NCI-H128 (cell line): ENCODE results near the gene SLC22A5.

ENCODE experiments used
- DNase-seq: peaks from one replicate; lab custom pipeline; 2025; ENCODE audit not compliant: unreplicated experiment; lab: John Stamatoyannopoulos, UW

SLC22A5 gene

GRCh38 chr5:132365213-132365612, 4.3 kb upstream of the SLC22A5 start:
- no peak for DNase-seq

DNA sequence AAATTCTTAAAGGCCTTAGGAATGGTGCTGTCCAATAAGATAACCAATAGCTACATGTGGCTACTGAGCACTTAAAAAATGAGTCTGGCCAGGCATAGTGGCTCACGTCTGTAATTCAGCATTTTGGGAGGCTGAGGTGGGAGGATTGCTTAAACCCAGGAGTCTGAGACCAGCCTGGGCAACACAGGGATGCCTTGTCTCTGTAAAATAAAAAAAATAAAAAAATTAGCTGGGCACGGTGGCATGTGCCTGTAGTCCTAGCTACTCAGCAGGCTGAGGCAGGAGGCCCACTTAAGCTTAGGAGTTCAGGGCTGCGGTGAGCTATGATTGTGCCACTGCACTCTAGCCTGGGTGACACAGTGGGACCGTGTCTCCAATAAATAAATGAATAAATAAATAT, 1.3 kb upstream of the SLC22A5 start:
- no peak for DNase-seq

DNA sequence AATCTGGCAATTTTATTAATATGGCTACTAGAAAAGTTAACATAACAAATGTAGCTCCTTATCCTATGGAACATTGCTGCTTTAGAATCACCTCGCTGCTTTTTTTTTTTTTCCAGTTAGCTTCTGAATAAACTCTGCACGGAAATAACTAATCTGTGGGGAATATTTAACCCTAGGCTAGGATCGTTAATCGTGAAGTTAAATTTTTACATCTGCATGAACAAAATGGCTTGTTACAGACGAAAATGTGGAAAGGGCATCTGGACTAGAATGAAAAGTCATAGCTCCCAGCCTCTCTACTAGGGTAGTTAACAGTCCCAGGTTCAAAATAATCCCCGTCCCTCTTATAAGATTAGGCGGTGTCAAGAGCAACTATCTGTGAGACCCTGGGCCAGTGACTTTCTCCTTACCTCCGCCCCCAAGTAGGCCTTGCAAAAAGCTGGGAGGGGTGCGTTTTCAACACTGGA, 470 bp upstream of the SLC22A5 start:
- no peak for DNase-seq

- no peak for DNase-seq
Measured at GRCh38 chr5:132370181-132370970, 866 bp downstream of the SLC22A5 start.

DNA sequence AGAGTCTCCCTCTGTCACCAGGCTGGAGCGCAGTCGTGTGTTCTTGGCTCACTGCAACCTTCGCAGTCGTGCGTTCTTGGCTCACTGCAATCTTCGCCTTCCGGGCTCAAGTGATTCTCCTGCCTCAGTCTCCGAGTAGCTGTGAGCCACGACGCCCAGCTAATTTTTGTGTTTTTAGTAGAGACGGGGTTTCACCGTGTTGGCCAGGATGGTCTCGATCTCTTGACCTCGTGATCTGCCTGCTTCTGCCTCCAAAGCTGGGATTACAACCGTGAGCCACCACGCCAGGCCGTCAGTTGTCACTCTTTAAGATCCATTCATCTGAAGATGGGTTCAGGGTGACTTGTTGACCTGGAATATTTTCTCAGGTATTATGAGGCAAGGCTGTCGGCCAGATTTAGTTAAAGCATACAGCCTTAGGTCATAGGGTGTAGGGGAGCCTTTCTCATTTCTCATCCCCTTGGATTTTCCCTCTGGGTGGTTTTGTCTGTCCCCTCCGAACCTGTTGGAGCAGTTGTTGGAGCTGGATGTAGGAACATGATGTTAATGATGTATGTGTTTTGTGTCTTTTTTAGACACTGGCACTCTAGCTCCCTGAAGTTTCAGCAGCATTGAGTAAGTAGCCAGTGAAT, 1.6 kb downstream of the SLC22A5 start:
- no peak for DNase-seq

DNA sequence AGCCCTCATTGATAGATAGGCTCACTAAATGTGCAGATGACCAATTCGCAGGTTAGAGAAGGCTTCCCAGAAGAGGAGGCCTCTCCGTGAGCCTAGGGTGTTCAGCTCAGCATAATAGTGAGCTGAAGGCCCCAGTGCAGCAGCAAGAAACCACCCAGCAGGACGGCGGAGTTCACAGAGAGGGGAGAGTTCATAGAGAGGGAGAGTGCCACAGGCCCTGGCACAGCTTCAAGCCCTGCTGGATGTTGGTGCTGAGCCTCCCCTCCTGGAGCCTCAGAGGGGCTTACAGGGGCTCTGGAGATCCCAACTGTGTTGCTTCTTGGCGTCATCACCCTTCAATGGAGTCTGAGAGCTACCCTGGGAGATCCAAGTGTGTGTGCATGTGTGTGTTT, 2.1 kb downstream of the SLC22A5 start:
- no peak for DNase-seq

DNA sequence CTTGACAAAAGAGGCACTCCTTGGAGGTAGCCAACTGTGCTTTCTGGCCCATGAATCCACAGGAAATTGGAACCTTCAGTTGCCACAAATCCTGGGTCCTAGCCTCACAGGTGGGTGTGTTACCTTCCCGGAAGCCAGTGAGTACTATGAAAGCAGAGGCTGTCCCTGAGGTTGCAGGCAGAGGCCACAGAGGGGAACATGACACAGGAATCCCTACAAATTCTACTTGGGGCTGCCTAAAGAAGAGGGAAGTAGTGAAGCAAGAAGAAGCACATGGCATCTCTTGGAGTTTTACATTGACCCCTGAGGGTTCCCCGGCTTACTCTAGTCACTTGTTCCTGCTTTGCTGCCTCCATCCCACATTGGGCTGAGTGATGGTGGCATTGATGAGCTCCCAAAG, 2.6 kb downstream of the SLC22A5 start:
- no peak for DNase-seq

- DNase-seq: no peak
Measured at GRCh38 chr5:132372542-132372941, 3.0 kb downstream of the SLC22A5 start.

- no peak for DNase-seq
Measured at GRCh38 chr5:132375957-132376356, 6.4 kb downstream of the SLC22A5 start.

GRCh38 chr5:132376694-132377641, 7.5 kb downstream of the SLC22A5 start:
- no peak for DNase-seq

DNA sequence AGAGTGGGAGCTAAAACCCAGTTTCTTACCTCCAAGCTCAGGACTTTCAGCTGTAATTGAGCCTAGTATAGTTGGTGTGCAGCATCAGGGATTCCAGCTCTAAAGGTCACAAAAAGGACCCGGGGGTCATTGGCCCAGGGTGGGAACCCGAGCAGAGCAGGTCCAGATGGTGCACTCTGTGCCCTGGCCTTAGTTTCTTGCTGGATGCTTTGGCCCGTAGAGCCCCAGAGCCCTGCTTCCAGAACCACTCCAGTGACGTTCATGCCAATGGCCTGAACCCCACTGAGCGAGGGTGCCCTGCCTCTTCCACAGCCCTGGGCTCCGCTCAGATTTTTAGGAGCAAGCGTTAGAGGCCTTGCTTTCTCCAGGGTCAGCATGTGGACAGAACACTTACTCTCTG, 8.2 kb downstream of the SLC22A5 start:
- DNase-seq: no peak

GRCh38 chr5:132378580-132378979, 9.1 kb downstream of the SLC22A5 start:
- DNase-seq: no peak

GRCh38 chr5:132380047-132380446, 10.5 kb downstream of the SLC22A5 start:
- DNase-seq: no peak

- DNase-seq: no peak
Measured at GRCh38 chr5:132380741-132381140, 11.2 kb downstream of the SLC22A5 start.

GRCh38 chr5:132381614-132382013, 12.1 kb downstream of the SLC22A5 start:
- DNase-seq: no peak

DNA sequence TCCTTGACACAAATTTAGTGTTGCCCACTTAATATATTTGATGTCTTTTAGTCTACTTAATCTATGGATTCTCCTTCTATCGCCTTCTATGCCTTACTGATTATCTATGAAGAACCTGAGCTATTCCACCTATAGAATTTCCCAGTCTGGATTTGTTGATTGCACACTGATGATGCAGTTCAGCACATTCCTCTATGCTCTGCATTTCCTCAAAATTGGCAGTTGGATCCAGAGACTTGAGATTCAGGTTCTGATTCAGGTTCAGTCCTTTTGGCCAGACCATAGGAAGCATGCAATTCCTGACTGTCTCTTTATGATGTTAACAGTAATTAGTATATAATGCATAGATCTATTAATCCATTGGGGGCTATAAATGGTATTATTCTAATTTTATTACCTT, 13.8 kb downstream of the SLC22A5 start:
- DNase-seq: no peak

- no peak for DNase-seq
Measured at GRCh38 chr5:132383984-132384383, 14.5 kb downstream of the SLC22A5 start.

- DNase-seq: no peak
Measured at GRCh38 chr5:132384506-132385050, 15.1 kb downstream of the SLC22A5 start.

- DNase-seq: no peak
Measured at GRCh38 chr5:132385326-132386105, 16.0 kb downstream of the SLC22A5 start.

- no peak for DNase-seq
Measured at GRCh38 chr5:132386644-132387286, 17.3 kb downstream of the SLC22A5 start.
